ENCODE data around the gene SVOP.

DNA sequence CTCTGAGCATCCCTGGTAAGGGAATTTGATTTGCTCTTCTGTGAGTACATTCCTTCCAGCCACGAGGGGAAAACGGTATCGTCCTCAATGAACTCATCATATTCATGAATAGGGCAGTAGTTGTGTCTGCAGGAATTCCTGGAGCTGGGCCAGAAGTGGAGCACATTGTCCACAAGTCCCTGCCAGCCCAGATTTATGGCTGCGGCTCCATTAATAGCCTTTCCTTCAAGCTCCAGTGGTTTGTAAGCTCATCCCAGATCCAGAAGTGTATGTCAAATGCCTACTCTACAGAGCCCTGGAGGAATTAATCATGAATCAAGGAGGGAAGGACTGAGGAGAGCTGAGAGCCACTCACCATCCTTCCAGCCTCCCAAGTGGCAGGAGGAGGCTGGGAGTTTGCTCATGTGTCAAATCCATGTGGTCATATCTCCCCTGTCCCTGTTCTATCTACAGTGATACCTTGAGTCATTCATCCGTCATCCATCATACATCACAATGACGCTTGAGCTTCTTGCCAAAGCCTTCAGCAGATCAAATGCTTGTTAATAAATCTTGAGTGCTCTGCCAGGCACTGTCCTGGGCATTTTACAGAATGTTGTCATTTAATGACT lies 65.5 kb downstream of the SVOP start:
- no peak for TF ChIP-seq POLR2AphosphoS5 (IDR thresholded peaks at IDR 0.05; ENCODE audit: low read depth, low read length)
- no peak for TF ChIP-seq TAF1 (IDR thresholded peaks at IDR 0.05; ENCODE audit: borderline replicate concordance, insufficient read depth, low read length)
- TF ChIP-seq SIN3A (IDR thresholded peaks at IDR 0.05; ENCODE audit: borderline replicate concordance, insufficient read depth, low read length) = no peak
- TF ChIP-seq, protein P1, sequence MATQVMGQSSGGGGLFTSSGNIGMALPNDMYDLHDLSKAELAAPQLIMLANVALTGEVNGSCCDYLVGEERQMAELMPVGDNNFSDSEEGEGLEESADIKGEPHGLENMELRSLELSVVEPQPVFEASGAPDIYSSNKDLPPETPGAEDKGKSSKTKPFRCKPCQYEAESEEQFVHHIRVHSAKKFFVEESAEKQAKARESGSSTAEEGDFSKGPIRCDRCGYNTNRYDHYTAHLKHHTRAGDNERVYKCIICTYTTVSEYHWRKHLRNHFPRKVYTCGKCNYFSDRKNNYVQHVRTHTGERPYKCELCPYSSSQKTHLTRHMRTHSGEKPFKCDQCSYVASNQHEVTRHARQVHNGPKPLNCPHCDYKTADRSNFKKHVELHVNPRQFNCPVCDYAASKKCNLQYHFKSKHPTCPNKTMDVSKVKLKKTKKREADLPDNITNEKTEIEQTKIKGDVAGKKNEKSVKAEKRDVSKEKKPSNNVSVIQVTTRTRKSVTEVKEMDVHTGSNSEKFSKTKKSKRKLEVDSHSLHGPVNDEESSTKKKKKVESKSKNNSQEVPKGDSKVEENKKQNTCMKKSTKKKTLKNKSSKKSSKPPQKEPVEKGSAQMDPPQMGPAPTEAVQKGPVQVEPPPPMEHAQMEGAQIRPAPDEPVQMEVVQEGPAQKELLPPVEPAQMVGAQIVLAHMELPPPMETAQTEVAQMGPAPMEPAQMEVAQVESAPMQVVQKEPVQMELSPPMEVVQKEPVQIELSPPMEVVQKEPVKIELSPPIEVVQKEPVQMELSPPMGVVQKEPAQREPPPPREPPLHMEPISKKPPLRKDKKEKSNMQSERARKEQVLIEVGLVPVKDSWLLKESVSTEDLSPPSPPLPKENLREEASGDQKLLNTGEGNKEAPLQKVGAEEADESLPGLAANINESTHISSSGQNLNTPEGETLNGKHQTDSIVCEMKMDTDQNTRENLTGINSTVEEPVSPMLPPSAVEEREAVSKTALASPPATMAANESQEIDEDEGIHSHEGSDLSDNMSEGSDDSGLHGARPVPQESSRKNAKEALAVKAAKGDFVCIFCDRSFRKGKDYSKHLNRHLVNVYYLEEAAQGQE (IDR thresholded peaks at IDR 0.05; ENCODE audit: insufficient read depth in 1 of 2, low read depth in 2 of 2, low read length in 2 of 2) = no peak

Measured in PFSK-1 (cell line).